ENCODE data around the gene NXN. TPM values are rescaled to one million over a fixed set of nuclear protein-coding genes. Genes with fewer than 3 reads are reported as not detected.
"Not testable (repeated sequence)": the region's sequence is repeated elsewhere in the genome, so short reads cannot be mapped to it uniquely, and the experiment has no call there.

NXN gene
- total and polyA plus RNA-seq, 2 experiments from 2014 or later, result 8.0 to 41.9 TPM

DNA sequence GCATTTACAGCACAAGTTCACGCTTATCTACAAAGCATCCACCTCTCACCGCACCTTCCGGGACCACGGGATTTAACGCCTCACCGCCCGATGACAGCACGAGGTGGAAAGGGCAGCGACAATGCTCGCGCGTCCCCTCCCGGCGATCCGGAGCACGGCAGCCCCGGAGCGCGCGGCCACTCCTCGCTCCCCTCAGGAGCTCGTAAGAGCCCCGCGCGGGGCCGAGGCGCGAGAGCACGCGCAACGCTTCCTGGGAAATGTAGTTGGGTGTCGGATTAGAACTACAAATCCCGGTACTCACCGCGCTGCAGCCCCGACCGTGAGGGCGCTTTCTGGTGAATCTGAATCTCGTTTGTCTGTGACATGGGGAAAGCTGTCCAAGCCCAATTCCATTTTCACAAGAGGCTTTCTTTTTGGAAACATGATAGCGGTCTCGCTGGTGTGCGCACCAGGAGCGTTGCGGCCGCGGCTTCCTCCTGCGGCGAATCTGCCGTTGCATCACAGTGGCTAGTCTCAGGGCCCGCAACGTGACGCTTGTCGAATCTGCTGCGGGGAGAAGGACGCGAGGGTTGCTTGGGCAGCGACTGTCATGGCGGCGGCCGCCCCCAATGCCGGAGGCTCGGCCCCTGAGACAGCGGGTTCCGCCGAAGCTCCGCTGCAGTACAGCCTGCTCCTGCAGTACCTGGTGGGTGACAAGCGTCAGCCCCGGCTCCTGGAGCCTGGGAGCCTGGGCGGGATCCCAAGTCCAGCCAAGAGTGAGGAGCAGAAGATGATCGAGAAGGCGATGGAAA is 17.2 kb upstream of the NXN start, which contains the start of gene TIMM22:
TIMM22 (plus strand) TSS at position 576 of the 791 bp plus-strand sequence; CDS start at position 590, 14 bp downstream.
- TF ChIP-seq EZH2phosphoT487 (IDR thresholded peaks at IDR 0.05; ENCODE audit: insufficient read depth, low read depth) (no peak), EZH2 (IDR thresholded peaks at IDR 0.05; ENCODE audit: insufficient read depth, poor library complexity, severe bottlenecking) (no peak)
- in situ Hi-C loops (cut with MboI), result no loop called here
- H4K20me1 ChIP-seq (ENCODE audit: insufficient read depth), result no peaks in the 10 kb centered on the region
- peak within 1 kb of the TSS; percentile 92 for H3K27ac ChIP-seq
- H3K9me3 ChIP-seq (ENCODE audit: low read depth), result no peaks in the 10 kb centered on the region
- H3K9me2 ChIP-seq (ENCODE audit: insufficient read depth), result no peaks in the 10 kb centered on the region
- H3K27me3 ChIP-seq (replicated peaks; ENCODE audit: insufficient read depth), result no peaks in the 10 kb centered on the region
- peaks cover 38% of the 10 kb centered on the region for H3K79me2 ChIP-seq (ENCODE audit: insufficient read depth)
- DNase-seq, result peak; percentile 99
- peak within 1 kb of the TSS; percentile 99 for H3K9ac ChIP-seq
- peak within 1 kb of the TSS; percentile 99 for H3K4me3 ChIP-seq
- H2AFZ ChIP-seq, result peak within 1 kb of the TSS; percentile 91
- WGBS, 2 experiments (ENCODE audit: low coverage in 1 of 2, low lambda C conversion rate in 2 of 2, missing lambda C conversion rate in 2 of 2), result 1% methylated on average over 65 to 71 of the region's 71 CpGs
- peak within 1 kb of the TSS; percentile 92 for H3K4me2 ChIP-seq (ENCODE audit: unreplicated experiment)
- H3F3A ChIP-seq (ENCODE audit: insufficient read depth), result peaks cover 26% of the 10 kb centered on the region
- H3K36me3 ChIP-seq (ENCODE audit: low read depth), result peaks cover 17% of the 10 kb centered on the region; the same call in 1 of the 2 replicates
- peaks cover 25% of the 10 kb centered on the region for H3K4me1 ChIP-seq (ENCODE audit: insufficient read depth)

DNA sequence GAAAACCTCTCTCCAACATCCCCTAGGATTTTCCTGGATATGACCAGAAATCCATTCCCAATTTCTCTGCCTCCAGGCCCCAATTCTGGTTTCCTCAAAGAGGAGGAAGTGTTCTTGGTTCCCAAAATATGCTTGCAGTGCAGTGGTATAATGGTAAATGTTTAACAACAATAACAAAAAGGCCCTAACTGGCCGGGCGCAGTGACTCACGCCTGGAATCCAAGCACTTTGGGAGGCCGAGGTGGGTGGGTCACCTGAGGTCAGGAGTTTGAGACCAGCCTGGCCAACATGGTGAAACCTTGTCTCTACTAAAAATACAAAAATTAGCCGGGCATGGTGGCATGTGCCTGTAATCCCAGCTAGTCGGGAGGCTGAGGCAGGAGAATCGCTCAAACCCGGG is 15.7 kb upstream of the NXN start:
- H3K36me3 ChIP-seq (ENCODE audit: low read depth); H3K9me2 ChIP-seq (ENCODE audit: insufficient read depth); H3K27me3 ChIP-seq (replicated peaks; ENCODE audit: insufficient read depth); H3K4me3 ChIP-seq; H3K9ac ChIP-seq; H2AFZ ChIP-seq; H3K9me3 ChIP-seq (ENCODE audit: low read depth); H3K4me2 ChIP-seq (ENCODE audit: unreplicated experiment); H4K20me1 ChIP-seq (ENCODE audit: insufficient read depth); H3K27ac ChIP-seq; in situ Hi-C loops (cut with MboI); DNase-seq: not testable (repeated sequence)
- Histone ChIP-seq H3K79me2 (ENCODE audit: insufficient read depth) (peaks cover 33% of the 10 kb centered on the region), H3K4me1 (ENCODE audit: insufficient read depth) (peaks cover 12% of the 10 kb centered on the region), H3F3A (ENCODE audit: insufficient read depth) (peaks cover 13% of the 10 kb centered on the region)
- WGBS, 2 experiments (ENCODE audit: low coverage in 1 of 2, low lambda C conversion rate in 2 of 2, missing lambda C conversion rate in 2 of 2), result 71 to 79% methylated on average over 8 of the region's 8 CpGs

DNA sequence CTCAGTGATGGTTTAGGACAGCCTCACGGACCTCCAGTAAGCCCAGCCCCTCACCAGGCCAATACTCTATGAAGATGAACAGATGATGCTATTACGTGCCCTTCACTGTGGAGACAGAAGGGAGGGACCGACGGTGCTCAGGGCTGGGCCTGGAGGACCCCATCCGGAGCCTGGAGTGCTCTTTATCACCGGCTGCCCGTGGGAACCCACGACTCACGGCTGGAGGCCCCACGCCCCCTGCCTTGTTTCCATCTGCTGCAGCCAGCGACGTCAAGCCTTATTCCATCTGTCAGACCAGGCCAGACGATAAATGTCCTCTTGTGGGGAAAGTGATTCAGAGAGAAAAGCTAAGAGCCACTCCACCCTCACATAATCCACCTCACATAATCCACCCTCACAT is 13.4 kb upstream of the NXN start:
- H3K36me3 ChIP-seq (ENCODE audit: low read depth), result no peaks in the 10 kb centered on the region
- WGBS, 2 experiments (ENCODE audit: low coverage in 1 of 2, low lambda C conversion rate in 2 of 2, missing lambda C conversion rate in 2 of 2), result 38 to 42% methylated on average over 13 of the region's 13 CpGs
- in situ Hi-C loops (cut with MboI), result no loop called here
- no peaks in the 10 kb centered on the region for H3K9me3 ChIP-seq (ENCODE audit: low read depth)
- no peak overlapping the region for H2AFZ ChIP-seq
- no peak overlapping the region for H3K4me2 ChIP-seq (ENCODE audit: unreplicated experiment)
- no peaks in the 10 kb centered on the region for H3K27me3 ChIP-seq (replicated peaks; ENCODE audit: insufficient read depth)
- H3K9me2 ChIP-seq (ENCODE audit: insufficient read depth), result no peaks in the 10 kb centered on the region
- H4K20me1 ChIP-seq (ENCODE audit: insufficient read depth), result no peaks in the 10 kb centered on the region
- no peak overlapping the region for H3K27ac ChIP-seq
- no peak for TF ChIP-seq EZH2phosphoT487 (IDR thresholded peaks at IDR 0.05; ENCODE audit: insufficient read depth, low read depth)
- no peak for TF ChIP-seq EZH2 (IDR thresholded peaks at IDR 0.05; ENCODE audit: insufficient read depth, poor library complexity, severe bottlenecking)
- no peak overlapping the region for H3K9ac ChIP-seq
- H3K79me2 ChIP-seq (ENCODE audit: insufficient read depth), result peaks cover 10% of the 10 kb centered on the region
- H3K4me1 ChIP-seq (ENCODE audit: insufficient read depth), result peaks cover 2% of the 10 kb centered on the region
- H3K4me3 ChIP-seq, result no peak overlapping the region
- no peaks in the 10 kb centered on the region for H3F3A ChIP-seq (ENCODE audit: insufficient read depth)
- no peak for DNase-seq

DNA sequence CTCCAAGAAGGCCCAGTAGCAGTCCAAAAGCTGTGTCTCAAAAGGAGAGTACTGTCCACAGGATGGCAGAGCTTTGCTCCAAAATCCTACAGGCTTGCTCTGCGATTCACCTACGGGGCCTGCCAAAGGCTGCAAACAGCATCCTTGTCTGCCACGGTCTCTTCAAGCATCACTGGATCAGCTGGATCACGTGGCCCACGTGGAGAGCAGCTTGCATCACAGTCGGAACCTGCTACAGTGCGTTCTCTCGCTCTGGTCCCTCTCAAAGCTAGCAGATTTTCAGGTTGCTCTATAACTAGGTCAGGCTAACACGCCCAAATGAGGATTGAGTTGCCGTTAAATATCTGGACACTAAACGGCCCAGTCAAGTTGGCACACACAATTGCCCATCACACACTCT is 9.0 kb upstream of the NXN start:
- TF ChIP-seq EZH2 (IDR thresholded peaks at IDR 0.05; ENCODE audit: insufficient read depth, poor library complexity, severe bottlenecking) (no peak), EZH2phosphoT487 (IDR thresholded peaks at IDR 0.05; ENCODE audit: insufficient read depth, low read depth) (no peak)

More for the DNA sequence above, 9.0 kb upstream of the NXN start:
- in situ Hi-C loops (cut with MboI), result no loop called here
- H3K4me3 ChIP-seq, result no peak overlapping the region
- no peak overlapping the region for H3K4me2 ChIP-seq (ENCODE audit: unreplicated experiment)
- no peaks in the 10 kb centered on the region for H3K79me2 ChIP-seq (ENCODE audit: insufficient read depth)
- H3K9me3 ChIP-seq (ENCODE audit: low read depth), result no peaks in the 10 kb centered on the region
- H3F3A ChIP-seq (ENCODE audit: insufficient read depth), result no peaks in the 10 kb centered on the region
- no peak for DNase-seq
- no peaks in the 10 kb centered on the region for H4K20me1 ChIP-seq (ENCODE audit: insufficient read depth)
- H3K9me2 ChIP-seq (ENCODE audit: insufficient read depth), result no peaks in the 10 kb centered on the region
- no peaks in the 10 kb centered on the region for H3K36me3 ChIP-seq (ENCODE audit: low read depth)
- no peak overlapping the region for H3K27ac ChIP-seq
- no peak overlapping the region for H3K9ac ChIP-seq
- H2AFZ ChIP-seq, result no peak overlapping the region
- H3K4me1 ChIP-seq (ENCODE audit: insufficient read depth), result no peaks in the 10 kb centered on the region
- 70 to 83% methylated on average over 11 of the region's 11 CpGs for WGBS, 2 experiments (ENCODE audit: low coverage in 1 of 2, low lambda C conversion rate in 2 of 2, missing lambda C conversion rate in 2 of 2)
- no peaks in the 10 kb centered on the region for H3K27me3 ChIP-seq (replicated peaks; ENCODE audit: insufficient read depth)

Measured in GM23248 (cell line).